HFFc6 (cell line): ENCODE measurements around the gene CDH13. TPM values are rescaled to one million over a fixed set of nuclear protein-coding genes. Genes with fewer than 3 reads are reported as not detected.

Experiments used
- DNase-seq: peaks from one replicate; pipeline ENCODE4 v3.0.0-alpha.2; 2018
- H3K27ac Mint-ChIP-seq: 2 replicates; pipeline ENCODE4 v1.8.0; 2020; ENCODE audit warnings: mild to moderate bottlenecking, mixed read lengths
- H3K27me3 Mint-ChIP-seq: 2 replicates; pipeline ENCODE4 v1.8.0; 2021; ENCODE audit warnings: mild to moderate bottlenecking, moderate library complexity, mixed read lengths; ENCODE audit not compliant: insufficient read depth
- H3K36me3 Mint-ChIP-seq: 2 replicates; pipeline ENCODE4 v1.8.0; 2021; ENCODE audit warnings: low read depth, mixed read lengths
- H3K4me1 Mint-ChIP-seq: 2 replicates; pipeline ENCODE4 v1.8.0; 2020; ENCODE audit warnings: low read depth, mixed read lengths
- H3K4me3 Mint-ChIP-seq: 2 replicates; pipeline ENCODE4 v1.8.0; 2020; ENCODE audit warnings: mild to moderate bottlenecking, moderate library complexity, mixed read lengths
- H3K9me3 Mint-ChIP-seq: 2 replicates; pipeline ENCODE4 v1.8.0; 2020; ENCODE audit warnings: mild to moderate bottlenecking, mixed read lengths
- total RNA-seq, 6 experiments: library from RNA; stranded (reverse); fragmentation: NEBNext Ultra II Directional; extraction: Animal tissue kit (Norgen Biotek cat#: 25700); gene quantifications; 2 replicates in 1 of 6; 3 replicates in 5 of 6; pipeline ENCODE4 v1.2.3, GENCODE V29; 2021
- TF ChIP-seq, protein P1 (sequence below): fragments of 200-600 bp; sonication (generic); IDR thresholded peaks from 2 replicates; pipeline ENCODE4 v1.5.0; 2021; ENCODE audit warnings: antibody characterized with exemption, mild to moderate bottlenecking

CDH13 gene
- total RNA-seq, 6 experiments from 2014 or later, result 3.6 to 14.7 (median 4.7) TPM

DNA sequence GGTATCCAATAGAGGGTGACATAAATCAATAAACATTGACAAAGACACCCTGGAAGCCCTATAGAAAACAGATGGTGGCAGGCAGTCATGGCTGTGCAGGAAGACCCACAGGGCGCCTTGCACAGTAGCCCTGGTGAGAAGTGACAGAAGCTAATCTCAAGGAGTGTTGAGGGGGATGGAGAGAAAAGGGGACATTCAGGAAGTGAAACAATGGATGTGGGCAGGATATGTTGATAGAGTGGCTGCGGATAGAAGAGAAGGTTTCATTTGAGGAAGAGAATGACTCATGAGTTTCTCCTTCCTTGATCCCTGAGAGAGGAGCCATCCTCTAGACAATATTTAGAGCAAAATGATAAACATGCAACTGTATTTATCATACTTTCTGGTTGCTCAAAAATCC, 712.2 kb downstream of the CDH13 start:
- peaks cover 13% of the 10 kb centered on the region; the same call in 1 of the 2 replicates for H3K4me1 Mint-ChIP-seq
- H3K36me3 Mint-ChIP-seq, result no peaks in the 10 kb centered on the region
- peaks cover 11% of the 10 kb centered on the region for H3K9me3 Mint-ChIP-seq
- no peak for DNase-seq
- H3K27me3 Mint-ChIP-seq, result peaks cover 2% of the 10 kb centered on the region; the same call in 1 of the 2 replicates
- TF ChIP-seq, protein P1, sequence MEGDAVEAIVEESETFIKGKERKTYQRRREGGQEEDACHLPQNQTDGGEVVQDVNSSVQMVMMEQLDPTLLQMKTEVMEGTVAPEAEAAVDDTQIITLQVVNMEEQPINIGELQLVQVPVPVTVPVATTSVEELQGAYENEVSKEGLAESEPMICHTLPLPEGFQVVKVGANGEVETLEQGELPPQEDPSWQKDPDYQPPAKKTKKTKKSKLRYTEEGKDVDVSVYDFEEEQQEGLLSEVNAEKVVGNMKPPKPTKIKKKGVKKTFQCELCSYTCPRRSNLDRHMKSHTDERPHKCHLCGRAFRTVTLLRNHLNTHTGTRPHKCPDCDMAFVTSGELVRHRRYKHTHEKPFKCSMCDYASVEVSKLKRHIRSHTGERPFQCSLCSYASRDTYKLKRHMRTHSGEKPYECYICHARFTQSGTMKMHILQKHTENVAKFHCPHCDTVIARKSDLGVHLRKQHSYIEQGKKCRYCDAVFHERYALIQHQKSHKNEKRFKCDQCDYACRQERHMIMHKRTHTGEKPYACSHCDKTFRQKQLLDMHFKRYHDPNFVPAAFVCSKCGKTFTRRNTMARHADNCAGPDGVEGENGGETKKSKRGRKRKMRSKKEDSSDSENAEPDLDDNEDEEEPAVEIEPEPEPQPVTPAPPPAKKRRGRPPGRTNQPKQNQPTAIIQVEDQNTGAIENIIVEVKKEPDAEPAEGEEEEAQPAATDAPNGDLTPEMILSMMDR, result no peak
- H3K4me3 Mint-ChIP-seq, result no peak overlapping the region
- H3K27ac Mint-ChIP-seq, result peak overlapping the region; percentile 38; the same call in 1 of the 2 replicates

DNA sequence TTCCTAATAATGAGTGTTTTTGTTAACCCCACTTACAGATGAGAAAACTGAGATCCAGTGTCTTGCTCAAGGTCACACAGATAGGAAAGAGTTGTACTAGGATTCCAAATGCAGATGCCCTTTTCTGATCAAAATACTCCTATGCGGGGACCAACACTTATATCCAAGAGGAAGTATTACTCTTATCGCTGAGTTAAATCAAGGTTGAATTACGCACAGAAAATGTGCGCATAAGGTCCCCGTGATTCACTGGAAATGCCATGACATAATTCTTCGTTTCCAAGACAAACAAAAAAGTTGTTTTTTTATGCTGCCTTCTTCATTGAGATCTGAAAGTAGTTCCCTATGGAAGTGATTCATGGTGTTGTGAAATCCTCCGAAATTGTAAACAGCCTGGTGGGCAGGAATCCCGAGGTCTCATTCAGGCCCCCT, 717.2 kb downstream of the CDH13 start:
- TF ChIP-seq, protein P1, result no peak
- H3K4me3 Mint-ChIP-seq, result no peak overlapping the region
- peaks cover 14% of the 10 kb centered on the region; the same call in 1 of the 2 replicates for H3K4me1 Mint-ChIP-seq
- peaks cover 21% of the 10 kb centered on the region; the same call in 1 of the 2 replicates for H3K9me3 Mint-ChIP-seq
- H3K36me3 Mint-ChIP-seq, result no peaks in the 10 kb centered on the region
- H3K27ac Mint-ChIP-seq, result peak overlapping the region; percentile 78; the same call in 1 of the 2 replicates
- no peaks in the 10 kb centered on the region for H3K27me3 Mint-ChIP-seq
- DNase-seq, result peak; percentile 87

DNA sequence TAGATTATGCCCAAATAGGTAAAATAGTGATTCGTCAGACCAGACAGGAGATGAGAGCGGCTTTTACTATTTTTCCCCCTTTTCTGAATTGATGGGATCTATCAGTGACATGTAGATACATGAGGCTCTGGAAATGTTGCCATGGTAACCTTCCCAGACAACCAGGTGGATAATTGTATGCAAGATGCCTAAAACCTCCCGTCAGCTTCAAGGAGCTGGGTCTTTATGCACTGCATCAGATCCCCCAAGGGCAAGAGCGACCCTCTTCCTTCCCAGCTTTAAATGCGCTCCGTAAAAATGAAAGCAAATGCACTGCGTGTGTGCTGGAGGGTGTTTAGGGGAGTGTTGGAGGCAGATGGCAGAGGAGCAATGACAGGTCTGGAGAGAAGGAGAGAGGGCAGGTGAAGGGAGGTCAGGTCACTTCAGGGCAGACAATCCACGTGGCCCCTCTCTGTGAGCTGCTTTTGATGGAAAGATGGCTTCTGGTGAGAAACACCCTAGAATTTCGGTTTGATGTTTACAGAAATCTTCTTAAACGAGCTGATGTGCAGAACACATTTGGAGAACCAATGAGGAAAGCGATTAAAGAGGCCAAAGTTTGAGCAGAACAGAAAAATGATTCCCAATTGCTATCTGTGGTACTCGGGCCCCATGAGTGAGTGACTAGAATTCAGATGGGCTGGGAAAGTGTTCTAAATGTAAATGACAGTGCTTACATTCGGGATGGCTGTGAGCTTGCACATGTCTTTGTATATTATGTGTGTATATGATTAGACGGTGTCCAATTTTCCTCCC, 719.3 kb downstream of the CDH13 start:
- Mint-ChIP-seq H3K4me3 (no peak overlapping the region), H3K27me3 (no peaks in the 10 kb centered on the region)
- TF ChIP-seq, protein P1, result no peak

DNA sequence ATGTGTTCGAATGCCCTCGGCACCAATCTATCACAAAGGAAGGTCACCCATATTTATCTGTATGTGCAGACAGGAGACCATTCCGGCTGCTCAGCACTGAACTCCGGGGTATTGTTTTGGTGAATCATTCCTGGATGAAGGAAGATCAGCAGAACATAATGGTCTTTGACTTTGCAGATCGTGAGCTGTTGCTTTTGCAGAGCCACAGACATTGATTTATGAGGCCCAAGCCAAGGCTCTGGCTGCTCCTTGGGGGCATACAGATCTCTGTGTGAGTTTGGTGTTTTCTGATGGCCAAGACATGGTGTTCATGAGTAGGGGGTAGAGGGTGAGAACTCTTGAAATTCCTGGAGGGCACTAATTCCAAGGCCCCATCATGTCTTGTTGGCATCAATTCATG, 722.2 kb downstream of the CDH13 start:
- no peak for DNase-seq
- no peaks in the 10 kb centered on the region for H3K27me3 Mint-ChIP-seq
- H3K36me3 Mint-ChIP-seq, result no peaks in the 10 kb centered on the region
- no peak overlapping the region for H3K4me3 Mint-ChIP-seq
- no peak overlapping the region for H3K27ac Mint-ChIP-seq
- peaks cover 17% of the 10 kb centered on the region; the same call in 1 of the 2 replicates for H3K9me3 Mint-ChIP-seq
- TF ChIP-seq, protein P1, result no peak
- H3K4me1 Mint-ChIP-seq, result peaks cover 14% of the 10 kb centered on the region; the same call in 1 of the 2 replicates

More for the DNA sequence above, 719.3 kb downstream of the CDH13 start:
- no peak overlapping the region for H3K27ac Mint-ChIP-seq
- H3K4me1 Mint-ChIP-seq, result peaks cover 18% of the 10 kb centered on the region; the same call in 1 of the 2 replicates
- DNase-seq, result no peak
- peaks cover 17% of the 10 kb centered on the region; the same call in 1 of the 2 replicates for H3K9me3 Mint-ChIP-seq
- H3K36me3 Mint-ChIP-seq, result no peaks in the 10 kb centered on the region

DNA sequence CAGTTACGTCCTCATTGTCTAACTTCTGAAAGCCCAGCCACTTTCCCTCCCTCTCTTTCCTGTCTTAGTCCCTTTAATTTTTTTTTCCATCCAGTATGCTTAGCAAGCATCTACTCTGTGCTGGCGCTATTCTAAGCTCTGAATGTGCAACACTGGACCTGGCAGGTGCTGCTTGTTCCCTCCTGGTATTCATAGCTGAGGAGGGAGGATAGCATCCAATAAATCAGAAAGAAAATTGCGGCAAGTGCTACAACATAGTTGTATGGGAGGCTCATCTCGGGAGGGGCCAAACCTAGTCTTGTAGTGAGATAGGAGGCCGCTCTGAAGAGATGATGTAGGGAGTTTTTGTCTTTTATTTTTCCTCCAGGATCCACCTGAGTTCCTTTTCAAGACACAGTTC, 723.7 kb downstream of the CDH13 start:
- TF ChIP-seq, protein P1, result no peak
- Mint-ChIP-seq H3K27me3 (no peaks in the 10 kb centered on the region), H3K36me3 (no peaks in the 10 kb centered on the region), H3K4me3 (no peak overlapping the region), H3K4me1 (peaks cover 6% of the 10 kb centered on the region; the same call in 1 of the 2 replicates), H3K27ac (no peak overlapping the region), H3K9me3 (peaks cover 15% of the 10 kb centered on the region; the same call in 1 of the 2 replicates)
- no peak for DNase-seq
